Mesenchymal stem cell (in vitro differentiated cells and primary cell): ENCODE measurements around the gene KIAA1671. TPM values are rescaled to one million over a fixed set of nuclear protein-coding genes. Genes with fewer than 3 reads are reported as not detected.
"Not testable (repeated sequence)": the region's sequence is repeated elsewhere in the genome, so short reads cannot be mapped to it uniquely, and the experiment has no call there.

ENCODE experiments used
- DNase-seq: peaks from one replicate; pipeline ENCODE4 v3.0.0-alpha.2; 2013
- H2AFZ ChIP-seq: one replicate; pipeline ENCODE4 v1.6.1; 2013; ENCODE audit warnings: low read depth, mild to moderate bottlenecking, control low read depth, inconsistent platforms, low read length, moderate library complexity
- H2AK5ac ChIP-seq: 2 replicates; pipeline ENCODE4 v1.6.1; 2013; ENCODE audit warnings: low read length, moderate library complexity, mild to moderate bottlenecking, inconsistent platforms; ENCODE audit not compliant: severe bottlenecking
- H2BK120ac ChIP-seq: one replicate; pipeline ENCODE4 v1.6.1; 2013; ENCODE audit warnings: low read depth, mild to moderate bottlenecking, inconsistent platforms, low read length, moderate library complexity
- H2BK12ac ChIP-seq, 2 experiments: one replicate each; pipeline ENCODE4 v1.6.1; 2013; ENCODE audit warnings: inconsistent platforms in 2 of 2, low read length in 2 of 2, mild to moderate bottlenecking in 2 of 2, moderate library complexity in 2 of 2, control low read depth in 1 of 2
- H2BK15ac ChIP-seq: one replicate; pipeline ENCODE4 v1.6.1; 2013; ENCODE audit warnings: mild to moderate bottlenecking, low read depth, inconsistent platforms; ENCODE audit not compliant: poor library complexity, severe bottlenecking
- H2BK5ac ChIP-seq: 2 replicates; pipeline ENCODE4 v1.6.1; 2013; ENCODE audit warnings: low read depth, mild to moderate bottlenecking, low read length, control low read depth, inconsistent platforms; ENCODE audit not compliant: poor library complexity, severe bottlenecking
- H3K14ac ChIP-seq, 2 experiments: one replicate each; pipeline ENCODE4 v1.6.1; 2013; ENCODE audit warnings: inconsistent platforms in 2 of 2, low read length in 2 of 2, control low read depth in 1 of 2, mild to moderate bottlenecking in 1 of 2, moderate library complexity in 1 of 2
- H3K18ac ChIP-seq, 2 experiments: one replicate each; pipeline ENCODE4 v1.6.1; 2013; ENCODE audit warnings: inconsistent platforms in 2 of 2, low read length in 2 of 2, control low read depth in 1 of 2, low read depth in 1 of 2, mild to moderate bottlenecking in 1 of 2
- H3K23ac ChIP-seq, 2 experiments: one replicate each; pipeline ENCODE4 v1.6.1; 2013; ENCODE audit warnings: inconsistent platforms in 2 of 2, low read length in 2 of 2, mild to moderate bottlenecking in 2 of 2, moderate library complexity in 2 of 2, control low read depth in 1 of 2
- H3K27ac ChIP-seq: 2 replicates; pipeline ENCODE4 v1.5.1; 2013; ENCODE audit warnings: mild to moderate bottlenecking, moderate library complexity, low read length, control low read depth, inconsistent platforms; ENCODE audit not compliant: poor library complexity, severe bottlenecking
- H3K27me3 ChIP-seq, 2 experiments: 2 replicates each; pipeline versions ENCODE4 v1.6.1 to v1.7.0; 2013; ENCODE audit warnings: low read length in 2 of 2, mild to moderate bottlenecking in 2 of 2, moderate library complexity in 2 of 2, control low read depth in 1 of 2, inconsistent platforms in 1 of 2; ENCODE audit not compliant: control insufficient read depth in 1 of 2, insufficient read depth in 1 of 2
- H3K36me3 ChIP-seq, 2 experiments: 2 replicates each; pipeline versions ENCODE4 v1.6.1 to v1.7.0; 2013; ENCODE audit warnings: low read length in 2 of 2, control low read depth in 1 of 2, inconsistent platforms in 1 of 2, low read depth in 1 of 2, mild to moderate bottlenecking in 1 of 2; ENCODE audit not compliant: insufficient read depth in 2 of 2, control insufficient read depth in 1 of 2
- H3K4ac ChIP-seq, 2 experiments: one replicate each; pipeline ENCODE4 v1.6.1; 2013; ENCODE audit warnings: inconsistent platforms in 2 of 2, low read length in 2 of 2, mild to moderate bottlenecking in 2 of 2, moderate library complexity in 2 of 2, control low read depth in 1 of 2, low read depth in 1 of 2
- H3K4me1 ChIP-seq: 2 replicates; pipeline ENCODE4 v1.6.1; 2013; ENCODE audit warnings: low read depth, low read length, control low read depth; ENCODE audit not compliant: control insufficient read depth, insufficient read depth
- H3K4me2 ChIP-seq: 2 replicates; pipeline ENCODE4 v1.6.1; 2013; ENCODE audit warnings: low read length, mild to moderate bottlenecking, inconsistent platforms; ENCODE audit not compliant: poor library complexity, severe bottlenecking
- H3K4me3 ChIP-seq, 2 experiments: 2 replicates each; pipeline versions ENCODE4 v1.5.1 to v1.7.0; 2013; ENCODE audit warnings: low read length in 2 of 2, mild to moderate bottlenecking in 2 of 2, control low read depth in 1 of 2, low read depth in 1 of 2; ENCODE audit not compliant: insufficient read depth in 1 of 2
- H3K79me1 ChIP-seq: replicated peaks from 2 replicates; pipeline ENCODE4 v1.6.1; 2013; ENCODE audit warnings: mild to moderate bottlenecking, control low read depth, low read length, inconsistent platforms; ENCODE audit not compliant: poor library complexity, severe bottlenecking
- H3K9ac ChIP-seq: 2 replicates; pipeline ENCODE4 v1.7.0; 2013; ENCODE audit warnings: mild to moderate bottlenecking, low read length, moderate library complexity
- H3K9me3 ChIP-seq: 2 replicates; pipeline ENCODE4 v1.7.0; 2013; ENCODE audit warnings: mild to moderate bottlenecking, low read length; ENCODE audit not compliant: control insufficient read depth
- H4K8ac ChIP-seq: one replicate; pipeline ENCODE4 v1.6.1; 2013; ENCODE audit warnings: inconsistent platforms, mild to moderate bottlenecking, low read length, moderate library complexity
- H4K91ac ChIP-seq: one replicate; pipeline ENCODE4 v1.6.1; 2013; ENCODE audit warnings: mild to moderate bottlenecking, low read length, inconsistent platforms
- WGBS: methylation state at CpG from one replicate; pipeline ENCODE4 v1.1.7; 2013; ENCODE audit warnings: mixed read lengths; 5-methylcytosine and 5-hydroxymethylcytosine counted together
- small RNA-seq: library from polyadenylated mRNA; stranded (forward); fragments of <200 nt; extraction: miRNeasy Mini kit (QIAGEN cat#:217004); gene quantifications from one replicate; pipeline ENCODE3, GENCODE V24; 2013; ENCODE audit warnings: low read depth

The KIAA1671 gene

GRCh38 chr22:25236417-25236816, 283.9 kb downstream of the KIAA1671 start:
- Histone ChIP-seq H2BK120ac (no peak overlapping the region), H3K27ac (no peak overlapping the region), H2BK5ac (no peak overlapping the region), H3K27me3 (peaks cover 17 to 44% of the 10 kb centered on the region in 2 experiments), H2AFZ (no peak overlapping the region), H3K14ac (no peak overlapping the region), H3K9ac (no peak overlapping the region), H3K4me2 (no peak overlapping the region), H3K4me3 (no peak overlapping the region), H3K4ac (no peak overlapping the region), H3K4me1 (peaks cover 5% of the 10 kb centered on the region), H2BK12ac (no peak overlapping the region), H2AK5ac (no peak overlapping the region), H3K79me1 (no peaks in the 10 kb centered on the region), H3K36me3 (no peaks in the 10 kb centered on the region), H3K23ac (no peak overlapping the region), H2BK15ac (no peak overlapping the region), H4K8ac (no peak overlapping the region), H3K18ac (no peak overlapping the region), H4K91ac (no peak overlapping the region), H3K9me3 (no peaks in the 10 kb centered on the region)
- no peak for DNase-seq
- 92% methylated on average over 4 of the region's 6 CpGs for WGBS

DNA sequence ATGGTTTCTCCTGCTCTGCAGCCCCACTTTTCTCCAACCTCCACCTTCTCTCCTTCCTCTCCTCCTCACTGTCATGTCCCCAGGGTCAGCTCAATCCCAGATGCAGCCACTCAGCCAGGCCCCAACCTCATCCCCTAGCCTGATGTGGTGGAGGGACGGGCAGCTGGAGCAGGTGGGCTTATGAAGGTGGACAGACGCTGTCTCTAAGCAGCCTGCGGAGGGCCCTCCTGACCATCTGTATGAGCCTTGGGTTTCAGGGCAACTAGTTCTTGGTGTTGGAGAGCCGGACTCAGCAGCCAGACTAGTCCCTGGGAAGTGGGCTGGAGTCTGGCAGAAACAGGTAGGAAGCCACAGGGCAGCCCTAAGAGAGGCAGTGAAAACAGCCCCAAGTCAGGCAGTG, 285.0 kb downstream of the KIAA1671 start:
- Histone ChIP-seq H3K18ac (no peak overlapping the region), H3K36me3 (no peaks in the 10 kb centered on the region)
- WGBS, result 73% methylated on average over 4 of the region's 4 CpGs

GRCh38 chr22:25238058-25238457, 285.5 kb downstream of the KIAA1671 start:
- not testable (repeated sequence) for H3K4me1 ChIP-seq, H2BK12ac ChIP-seq, H3K23ac ChIP-seq, H3K79me1 ChIP-seq, H2AK5ac ChIP-seq, H3K9ac ChIP-seq, H3K9me3 ChIP-seq, DNase-seq, H3K14ac ChIP-seq, H4K91ac ChIP-seq, H2BK15ac ChIP-seq, H3K36me3 ChIP-seq, H3K4me2 ChIP-seq, H2AFZ ChIP-seq, H3K4ac ChIP-seq, H3K4me3 ChIP-seq, H4K8ac ChIP-seq, H3K18ac ChIP-seq, H3K27ac ChIP-seq, H2BK5ac ChIP-seq, H2BK120ac ChIP-seq
- H3K27me3 ChIP-seq, result peaks cover 17 to 38% of the 10 kb centered on the region in 2 experiments
- WGBS, result 51% methylated on average over 3 of the region's 9 CpGs

More for the DNA sequence above, 285.0 kb downstream of the KIAA1671 start:
- no peak overlapping the region for H2BK120ac ChIP-seq
- no peak for DNase-seq
- no peak overlapping the region for H2AK5ac ChIP-seq
- H2BK15ac ChIP-seq, result no peak overlapping the region
- H2BK5ac ChIP-seq, result no peak overlapping the region
- H3K4ac ChIP-seq, result no peak overlapping the region
- no peak overlapping the region for H3K4me2 ChIP-seq
- no peak overlapping the region for H2AFZ ChIP-seq
- peaks cover 5% of the 10 kb centered on the region for H3K4me1 ChIP-seq
- no peak overlapping the region for H4K91ac ChIP-seq
- no peak overlapping the region for H2BK12ac ChIP-seq
- no peak overlapping the region for H3K4me3 ChIP-seq
- H3K9ac ChIP-seq, result no peak overlapping the region
- H4K8ac ChIP-seq, result no peak overlapping the region
- no peak overlapping the region for H3K14ac ChIP-seq
- no peaks in the 10 kb centered on the region for H3K79me1 ChIP-seq
- no peaks in the 10 kb centered on the region for H3K9me3 ChIP-seq
- no peak overlapping the region for H3K27ac ChIP-seq
- H3K27me3 ChIP-seq, result peaks cover 17 to 39% of the 10 kb centered on the region in 2 experiments
- H3K23ac ChIP-seq, result no peak overlapping the region

Small RNA genes within 50 kb of the gene (small RNA-seq; reads per million reads assigned to genes)
- gene Z99916.2, result not detected
